Stimulated activated CD8-positive, alpha-beta memory T cell treated with anti-CD3 and anti-CD28 coated beads, Interleukin-2, amount 100 ng/mL, for 1 hour (primary cell): ENCODE results near the gene RNF224.

Experiments used
- DNase-seq, 2 donors: peaks; one replicate each; pipeline ENCODE4 v3.0.0-alpha.2; 2020; ENCODE audit warnings: low read depth in 2 of 2

Gene RNF224

DNA sequence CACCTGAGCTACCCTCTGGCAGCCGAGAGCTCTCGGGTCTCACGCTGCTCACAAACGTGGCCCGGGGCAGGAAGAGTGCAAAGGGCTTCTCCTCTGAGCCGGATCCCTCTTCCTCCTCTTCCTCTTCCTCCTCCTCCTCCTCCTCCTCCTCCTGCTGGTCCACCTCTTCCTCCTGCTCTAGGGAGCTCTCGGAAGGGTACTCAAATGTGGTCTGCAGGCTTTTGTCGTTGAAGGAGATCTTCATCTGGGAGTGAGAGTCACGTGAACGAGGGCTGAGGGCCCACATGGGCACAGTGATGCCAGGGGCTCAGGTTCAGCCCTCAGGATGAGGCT lies 34.9 kb upstream of the RNF224 start:
- no peak for DNase-seq

DNA sequence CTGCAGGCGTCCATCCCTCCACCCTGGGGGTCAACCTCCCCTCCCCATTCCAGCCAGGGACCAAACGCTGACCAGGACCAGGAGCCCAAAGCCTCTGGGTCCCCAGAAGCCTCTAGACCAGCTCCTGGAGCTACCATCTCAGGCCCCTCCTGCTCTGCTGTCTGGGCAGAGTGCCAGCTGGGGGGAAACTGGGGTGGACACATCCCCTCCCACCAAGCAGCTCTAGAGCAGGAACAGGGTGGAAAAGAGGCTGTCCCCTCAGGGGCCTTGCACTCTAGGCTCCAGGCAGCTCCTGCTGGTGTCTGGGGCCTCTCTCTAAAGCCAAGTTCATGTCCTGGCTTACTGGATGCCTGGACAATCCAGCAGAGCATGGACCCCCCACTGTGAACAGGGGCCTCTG lies 34.4 kb upstream of the RNF224 start:
- DNase-seq, result no peak

DNA sequence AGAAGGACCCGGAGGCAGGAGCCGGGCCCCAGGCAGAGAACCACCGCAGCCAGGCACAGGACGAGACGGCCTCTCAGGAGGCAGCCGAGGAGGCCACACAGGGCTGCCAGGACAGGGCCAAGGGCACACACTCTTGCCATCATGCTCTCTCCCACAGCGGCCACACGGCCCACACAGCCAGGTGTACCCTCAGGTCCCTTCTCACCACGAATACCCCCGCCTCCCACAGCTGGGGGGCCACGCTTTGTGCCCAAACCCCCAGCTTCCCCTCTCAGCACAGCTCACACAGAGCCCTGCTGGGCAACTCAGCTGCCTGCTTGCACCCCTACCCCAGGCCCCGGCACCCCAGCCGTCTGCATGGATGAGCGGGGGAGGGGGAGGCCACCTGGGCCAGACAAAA lies 33.5 kb upstream of the RNF224 start:
- DNase-seq, result no peak

DNA sequence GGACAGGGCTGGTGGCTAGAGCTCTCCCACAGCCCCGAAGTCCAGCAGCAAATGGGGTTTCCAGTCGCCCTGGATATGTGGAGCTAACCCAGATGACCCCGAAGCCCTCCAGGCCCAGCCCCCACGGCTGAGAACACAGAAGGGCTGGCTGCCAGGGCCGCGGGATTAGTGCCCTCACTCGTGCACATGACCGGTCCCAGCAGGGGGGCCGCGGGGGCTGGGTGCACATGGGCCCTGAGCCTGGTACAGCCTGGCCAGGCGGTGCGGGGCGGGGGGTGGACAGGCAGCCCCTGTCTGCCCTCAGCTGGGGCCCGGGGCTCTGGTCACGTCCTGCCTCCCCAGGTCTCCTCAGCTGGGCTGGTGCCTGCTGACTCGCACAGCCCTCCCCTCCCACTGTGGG lies 32.9 kb upstream of the RNF224 start:
- no peak for DNase-seq

DNA sequence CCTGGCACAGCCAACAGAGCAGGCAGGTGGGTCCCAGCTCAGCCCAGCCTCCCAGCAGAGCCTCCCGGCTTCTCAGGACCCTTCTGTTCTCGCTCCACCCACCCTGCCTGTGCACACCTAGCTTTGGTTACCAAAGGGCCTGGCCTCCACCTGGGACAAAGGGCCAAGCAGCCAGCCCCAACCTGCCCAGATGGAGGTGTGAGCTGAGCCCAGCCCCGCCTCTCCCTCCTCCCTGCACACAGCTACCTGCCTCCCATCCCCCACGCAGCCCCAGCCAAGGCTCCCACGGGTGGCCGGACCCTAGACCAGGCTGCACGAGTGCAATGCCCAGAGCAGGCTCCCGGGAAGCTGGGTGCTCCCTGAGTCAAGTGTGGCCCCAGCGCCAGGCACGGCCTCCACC lies 32.4 kb upstream of the RNF224 start:
- DNase-seq, result no peak

DNA sequence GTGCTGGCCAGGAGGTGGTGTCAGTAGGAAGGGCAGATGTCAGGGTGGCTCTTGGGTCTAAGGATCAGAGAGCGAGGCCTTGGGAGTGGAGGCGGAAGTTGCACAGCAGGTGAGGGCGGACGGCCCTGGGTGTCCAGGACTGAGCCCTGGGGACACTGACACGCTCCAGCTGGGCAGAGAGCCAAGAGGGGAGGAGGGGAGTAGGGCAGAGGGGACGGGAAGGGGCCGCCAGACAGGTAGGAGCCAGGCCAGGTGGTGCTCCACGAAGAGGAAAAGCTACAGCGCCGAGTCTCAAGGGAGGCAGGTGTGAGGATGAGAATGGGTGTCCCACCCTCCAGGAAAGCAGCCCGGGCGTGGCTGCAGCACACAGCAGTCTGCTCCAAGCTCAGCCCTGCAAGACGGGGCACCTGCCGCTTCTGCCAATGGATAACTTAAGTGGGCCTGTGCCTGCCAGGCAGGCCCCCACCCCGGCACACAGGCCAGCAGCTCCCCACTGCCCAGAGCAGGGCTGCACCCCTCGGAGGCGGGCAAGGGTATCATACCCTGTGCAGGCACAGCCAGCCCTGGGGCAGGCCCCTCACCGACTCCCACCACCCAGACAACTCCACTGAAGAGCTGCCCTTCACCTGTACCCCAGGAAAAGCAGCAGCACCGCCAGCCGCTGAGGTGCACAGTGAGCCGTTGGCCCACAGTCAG lies 31.6 kb upstream of the RNF224 start:
- DNase-seq, result no peak

DNA sequence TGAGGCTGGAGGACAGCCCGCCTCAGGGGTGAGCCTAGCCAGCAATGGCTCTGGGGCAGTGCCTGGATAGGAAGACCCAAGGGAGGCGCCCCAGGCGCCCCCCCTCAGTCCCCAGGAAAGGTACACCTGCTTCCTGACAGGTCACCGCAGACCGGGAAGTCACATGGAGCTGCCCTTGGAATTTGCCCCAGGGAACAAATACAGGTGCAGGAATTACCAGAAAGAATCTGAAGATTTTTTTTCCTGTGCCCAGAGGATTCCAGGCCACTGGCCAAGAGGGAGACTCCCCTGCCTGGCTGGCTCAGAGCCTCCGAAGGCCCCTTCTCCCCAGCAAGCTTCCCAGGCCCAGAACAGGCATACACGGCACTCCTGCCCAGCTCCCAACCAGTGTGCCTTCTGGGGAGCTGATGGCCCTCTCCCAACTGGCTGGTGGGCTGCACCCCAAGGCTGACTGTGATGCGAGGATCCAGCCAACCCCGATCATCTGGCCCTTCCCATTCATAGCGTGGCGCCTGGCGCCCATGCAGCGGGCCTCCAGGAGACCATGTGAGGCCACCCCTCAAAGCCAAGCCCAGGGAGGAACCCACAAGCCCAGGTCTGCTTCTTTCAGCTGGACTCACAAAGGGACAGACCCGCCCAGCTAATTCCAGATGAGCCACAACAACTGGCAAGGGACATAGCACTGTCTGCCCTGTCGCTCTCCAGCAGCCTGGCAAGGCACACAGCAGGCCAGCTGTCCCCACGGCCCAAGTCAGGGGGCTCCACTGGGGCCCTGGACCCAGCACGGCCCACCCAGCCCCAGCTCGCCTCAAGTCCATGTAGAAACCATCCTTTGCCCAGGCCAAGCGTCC lies 29.0 kb upstream of the RNF224 start:
- no peak for DNase-seq

DNA sequence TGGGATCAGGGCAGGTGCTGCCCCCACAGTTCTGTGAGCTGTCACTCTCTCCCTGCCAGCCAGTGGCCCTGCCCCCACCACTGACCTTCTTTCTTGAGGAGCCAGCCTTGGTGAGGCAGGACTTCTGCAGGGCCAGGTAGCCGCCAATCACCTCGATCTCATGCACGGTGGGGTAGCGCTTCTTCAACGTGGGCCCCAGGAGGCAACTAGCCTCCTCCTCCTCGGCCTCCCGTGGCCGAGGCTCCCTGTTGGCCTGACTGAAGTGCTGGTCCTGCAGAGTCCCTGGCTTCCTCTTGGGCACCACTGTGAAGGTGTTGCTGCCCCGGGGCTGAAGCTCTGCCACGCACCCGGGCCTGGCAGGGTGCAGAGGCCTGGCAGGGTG lies 28.4 kb upstream of the RNF224 start:
- DNase-seq, result no peak

DNA sequence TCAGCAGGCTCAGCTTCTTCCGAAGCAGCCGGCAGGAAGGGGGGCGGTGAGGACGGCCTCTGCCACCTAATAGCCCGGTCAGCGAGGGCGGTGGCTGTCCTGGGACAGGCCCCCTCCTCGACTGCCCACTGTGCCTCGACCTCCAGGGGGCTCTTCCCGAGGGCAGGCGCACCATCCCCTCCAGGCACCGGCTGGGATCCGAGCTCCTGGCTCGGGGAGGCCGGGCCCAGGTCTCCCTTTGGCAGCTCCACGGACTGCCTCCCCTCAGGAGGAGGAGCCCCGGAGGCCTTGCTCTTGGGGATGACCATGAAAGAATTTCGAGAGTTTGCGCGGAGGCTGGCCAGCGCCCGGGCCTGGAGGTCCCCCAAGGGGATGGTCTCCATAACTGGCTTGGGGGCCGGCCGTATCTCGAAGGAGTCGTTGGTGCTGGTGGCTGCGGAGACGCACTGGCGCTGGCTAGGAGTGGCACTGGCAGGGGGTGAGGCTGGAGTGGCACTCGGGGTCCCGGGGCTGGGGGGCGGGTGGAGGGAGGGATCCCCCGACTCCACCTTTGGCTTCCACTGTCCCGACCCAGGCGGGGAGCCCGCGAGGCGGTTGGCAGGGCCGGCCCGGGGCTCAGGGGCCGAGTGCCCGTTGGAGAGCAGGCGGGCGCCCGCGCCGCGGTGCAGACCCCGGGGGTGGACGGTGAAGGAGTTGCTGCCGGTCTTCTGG lies 27.7 kb upstream of the RNF224 start:
- no peak for DNase-seq

DNA sequence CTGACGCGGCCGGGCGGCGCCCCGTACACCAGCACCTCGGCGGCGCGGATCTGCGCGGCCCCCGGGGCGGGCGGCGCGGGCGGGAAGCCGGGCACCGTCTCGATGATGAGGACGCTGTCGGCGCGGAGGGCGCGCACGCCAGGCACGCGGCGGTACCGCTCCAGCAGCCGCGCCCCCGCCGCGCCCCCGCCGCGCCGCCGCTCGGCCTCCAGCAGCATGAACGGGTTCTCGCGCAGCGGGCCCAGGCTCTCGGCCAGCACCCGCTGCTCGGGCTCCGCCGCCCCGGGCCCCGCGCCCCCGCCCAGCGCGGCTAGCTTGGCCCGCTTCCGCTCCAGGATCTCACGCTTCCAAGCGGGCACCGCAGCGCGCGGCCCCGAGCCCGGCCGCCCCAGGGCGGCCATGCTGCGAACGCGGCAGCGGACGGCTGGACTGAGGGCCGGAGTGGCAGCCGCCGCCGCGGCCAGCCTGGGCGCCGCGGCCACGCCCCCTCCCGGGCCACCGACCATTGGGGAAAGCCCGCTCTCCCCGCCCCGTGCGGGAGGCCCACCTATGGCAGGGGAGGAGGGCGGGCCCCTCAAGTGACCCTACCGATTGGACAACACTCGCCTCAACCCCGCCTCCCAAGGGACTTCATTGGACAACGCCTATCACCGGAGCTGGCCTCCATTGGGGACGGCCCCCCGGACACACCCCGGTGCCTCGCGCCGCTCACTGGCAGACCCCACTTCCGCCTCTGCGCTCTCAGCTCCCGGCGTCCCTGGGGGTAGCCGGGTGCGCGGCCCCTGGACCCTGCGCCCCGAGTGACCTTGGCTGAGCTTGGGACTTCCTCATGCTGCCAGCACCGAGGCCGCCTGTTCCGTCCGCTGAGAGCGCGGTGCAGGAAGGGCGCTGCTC lies 26.7 kb upstream of the RNF224 start, which contains the start of gene TPRN:
TPRN (minus strand) TSS at position 431 of the 894 bp plus-strand sequence; CDS start at position 401, 30 bp downstream.
- peak; percentile 95 to 98 for DNase-seq

DNA sequence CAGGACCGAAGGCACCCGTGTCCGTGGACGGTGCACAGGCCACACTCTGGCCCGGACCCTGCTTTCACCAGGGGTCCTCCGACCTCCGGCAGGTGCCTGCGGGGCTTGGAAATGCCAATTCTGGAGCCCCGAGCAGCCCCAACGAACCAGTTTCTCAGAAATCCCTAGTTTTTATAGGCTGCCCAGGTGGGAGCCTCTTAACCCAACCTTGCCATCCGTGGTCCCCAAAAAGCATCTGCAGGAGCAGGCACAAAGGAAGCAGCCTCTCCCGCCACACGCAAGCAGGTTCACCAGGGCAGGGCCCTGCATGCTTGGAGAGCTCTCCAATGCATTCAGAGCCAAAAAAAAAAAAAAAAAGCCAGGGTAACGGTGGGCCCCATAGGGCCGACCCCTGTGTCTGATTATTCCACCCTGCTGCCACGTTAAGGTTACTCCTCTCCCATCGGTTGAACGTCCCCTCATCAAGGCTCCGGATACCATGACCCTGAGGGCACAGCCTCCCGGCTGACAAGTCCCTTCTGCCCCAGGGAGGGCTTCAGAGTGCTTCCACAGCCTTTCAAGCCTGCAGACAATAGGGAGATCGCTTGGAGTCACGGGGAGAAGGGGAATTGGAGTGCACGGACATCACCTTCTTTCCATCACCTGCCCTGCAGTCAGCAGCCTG lies 26.0 kb upstream of the RNF224 start:
- no peak for DNase-seq

DNA sequence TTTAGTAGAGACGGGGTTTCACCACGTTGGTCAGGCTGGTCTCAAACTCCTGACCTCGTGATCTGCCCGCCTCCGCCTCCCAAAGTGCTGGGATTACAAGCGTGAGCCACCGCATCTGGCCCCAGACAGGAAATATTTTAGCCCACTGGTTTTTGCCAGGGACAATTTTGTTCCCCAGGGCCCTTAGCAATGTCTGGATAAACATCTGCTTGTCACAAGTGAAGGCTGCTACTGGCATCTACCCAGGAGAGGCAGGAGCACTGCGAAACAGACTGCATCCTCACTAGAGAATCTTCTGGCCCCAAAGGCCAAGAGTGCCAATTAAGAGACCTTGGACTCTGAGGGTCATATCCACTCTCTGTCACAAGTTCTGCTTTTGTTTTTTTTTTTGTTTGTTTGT lies 24.3 kb upstream of the RNF224 start:
- DNase-seq, result no peak

DNA sequence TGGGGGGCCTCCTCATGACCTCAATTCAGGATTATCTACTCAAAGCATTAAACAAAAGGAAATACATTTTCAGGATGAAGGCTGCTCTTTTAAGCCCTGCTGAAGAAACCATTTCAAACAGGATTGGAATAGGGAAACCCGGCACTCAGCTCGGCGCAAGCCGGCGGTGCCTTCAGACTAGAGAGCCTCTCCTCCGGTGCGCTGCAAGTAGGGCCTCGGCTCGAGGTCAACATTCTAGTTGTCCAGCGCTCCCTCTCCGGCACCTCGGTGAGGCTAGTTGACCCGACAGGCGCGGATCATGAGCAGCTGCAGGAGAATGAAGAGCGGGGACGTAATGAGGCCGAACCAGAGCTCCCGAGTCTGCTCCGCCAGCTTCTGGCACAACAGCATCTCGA lies 22.6 kb upstream of the RNF224 start:
- no peak for DNase-seq

DNA sequence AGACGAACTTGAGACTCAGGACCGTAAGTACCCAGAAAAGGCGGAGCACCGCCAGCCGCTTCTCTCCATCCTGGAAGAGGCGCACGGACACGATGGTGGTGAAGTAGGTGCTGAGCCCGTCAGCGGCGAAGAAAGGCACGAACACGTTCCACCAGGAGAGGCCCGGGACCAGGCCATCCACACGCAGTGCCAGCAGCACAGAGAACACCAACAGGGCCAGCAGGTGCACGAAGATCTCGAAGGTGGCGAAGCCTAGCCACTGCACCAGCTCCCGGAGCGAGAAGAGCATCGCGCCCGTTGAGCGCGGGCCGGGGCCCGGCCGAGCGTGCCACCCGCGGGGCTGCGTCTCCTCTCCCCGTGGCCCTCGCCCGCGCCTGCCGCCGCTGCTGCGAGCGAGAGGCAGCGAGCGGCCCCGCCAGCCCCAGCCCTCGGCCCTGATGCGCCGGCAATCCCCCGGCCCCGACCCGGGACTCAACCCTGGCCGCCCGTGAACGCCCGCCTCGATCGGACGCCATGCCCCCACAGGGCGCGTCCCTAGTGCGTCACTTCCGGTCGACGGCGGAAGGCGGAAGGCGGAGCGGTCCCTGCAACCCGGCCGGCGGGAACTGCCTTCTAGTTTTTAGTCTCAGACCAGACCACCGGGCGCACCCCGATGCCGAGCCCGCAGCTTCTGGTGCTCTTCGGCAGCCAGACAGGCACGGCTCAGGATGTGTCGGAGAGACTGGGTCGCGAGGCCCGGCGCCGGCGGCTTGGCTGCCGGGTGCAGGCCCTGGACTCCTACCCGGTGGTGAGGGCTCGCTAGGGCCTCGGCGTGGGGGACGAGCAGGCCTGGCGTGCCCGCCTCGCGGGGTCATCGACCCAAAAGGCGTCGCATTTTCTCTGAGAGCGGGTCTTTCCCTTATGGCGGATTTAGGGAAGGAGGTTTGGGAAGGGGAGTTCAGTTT lies 21.9 kb upstream of the RNF224 start, which contains the start of the genes NDOR1 and TMEM203:
NDOR1 (plus strand) TSS at position 575 of the 944 bp plus-strand sequence; CDS start at position 653, 78 bp downstream.
TMEM203 (minus strand) TSS at position 523 of the 944 bp plus-strand sequence; CDS start at position 289, 234 bp downstream.
- DNase-seq, result peak; percentile 87 to 89

DNA sequence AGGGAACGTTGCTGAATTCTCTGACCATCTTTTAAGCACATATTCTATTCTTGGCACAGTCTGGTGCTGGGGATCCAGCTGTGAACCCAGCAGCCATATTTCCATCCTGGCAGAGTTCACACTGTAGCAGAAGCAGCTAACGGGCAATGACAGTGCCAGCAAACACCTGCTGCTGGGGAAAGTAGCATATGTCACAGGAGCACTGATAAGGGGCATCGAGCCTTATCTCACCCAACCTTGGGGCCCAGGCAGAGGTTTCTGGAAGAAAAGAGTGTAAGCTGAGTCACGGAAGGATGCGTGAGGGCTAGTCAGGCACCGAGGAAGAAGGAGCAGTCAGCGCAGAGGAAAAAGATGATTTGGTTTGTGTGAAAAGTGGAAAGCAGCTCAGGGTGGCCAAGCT lies 20.7 kb upstream of the RNF224 start:
- DNase-seq, result no peak

DNA sequence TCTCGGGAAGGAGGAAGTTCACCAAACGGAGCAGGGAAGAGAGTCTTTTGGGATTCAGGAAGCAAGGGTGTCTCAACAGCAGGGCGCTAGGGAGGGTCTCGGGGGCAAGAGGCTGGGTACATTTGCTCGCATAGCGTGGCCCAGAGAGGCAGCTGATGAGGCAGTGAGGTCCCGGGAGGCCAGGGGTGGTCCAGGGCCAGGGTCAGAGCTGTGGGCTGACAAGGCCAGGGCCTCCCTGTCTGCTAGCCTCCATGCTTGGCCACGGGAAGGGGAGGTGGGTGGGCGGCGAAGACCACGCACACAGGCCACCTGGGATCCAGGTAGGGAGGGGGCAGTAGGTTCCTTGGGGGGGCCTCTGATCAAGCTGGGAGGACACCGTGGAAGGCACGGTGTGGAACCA lies 15.8 kb upstream of the RNF224 start:
- no peak for DNase-seq

DNA sequence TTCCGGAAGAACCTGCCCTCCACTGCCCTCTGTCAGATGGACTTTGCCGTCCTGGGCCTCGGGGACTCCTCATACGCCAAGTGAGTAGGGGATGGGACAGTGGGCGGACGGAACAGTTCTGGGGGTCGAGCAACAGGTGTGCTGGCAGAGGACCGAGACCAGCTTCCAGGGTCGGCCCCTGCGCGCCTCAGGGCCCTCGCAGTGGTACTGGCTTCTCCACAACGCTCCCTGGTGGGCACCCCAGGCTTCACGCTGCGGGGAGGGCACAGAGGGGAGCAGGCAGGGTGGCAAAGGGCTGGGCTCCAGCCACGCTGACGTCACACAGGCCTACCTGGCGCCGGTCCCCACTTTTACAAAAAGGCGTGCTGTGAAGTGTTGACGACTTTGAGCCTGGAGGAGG lies 14.8 kb upstream of the RNF224 start:
- DNase-seq, result no peak

DNA sequence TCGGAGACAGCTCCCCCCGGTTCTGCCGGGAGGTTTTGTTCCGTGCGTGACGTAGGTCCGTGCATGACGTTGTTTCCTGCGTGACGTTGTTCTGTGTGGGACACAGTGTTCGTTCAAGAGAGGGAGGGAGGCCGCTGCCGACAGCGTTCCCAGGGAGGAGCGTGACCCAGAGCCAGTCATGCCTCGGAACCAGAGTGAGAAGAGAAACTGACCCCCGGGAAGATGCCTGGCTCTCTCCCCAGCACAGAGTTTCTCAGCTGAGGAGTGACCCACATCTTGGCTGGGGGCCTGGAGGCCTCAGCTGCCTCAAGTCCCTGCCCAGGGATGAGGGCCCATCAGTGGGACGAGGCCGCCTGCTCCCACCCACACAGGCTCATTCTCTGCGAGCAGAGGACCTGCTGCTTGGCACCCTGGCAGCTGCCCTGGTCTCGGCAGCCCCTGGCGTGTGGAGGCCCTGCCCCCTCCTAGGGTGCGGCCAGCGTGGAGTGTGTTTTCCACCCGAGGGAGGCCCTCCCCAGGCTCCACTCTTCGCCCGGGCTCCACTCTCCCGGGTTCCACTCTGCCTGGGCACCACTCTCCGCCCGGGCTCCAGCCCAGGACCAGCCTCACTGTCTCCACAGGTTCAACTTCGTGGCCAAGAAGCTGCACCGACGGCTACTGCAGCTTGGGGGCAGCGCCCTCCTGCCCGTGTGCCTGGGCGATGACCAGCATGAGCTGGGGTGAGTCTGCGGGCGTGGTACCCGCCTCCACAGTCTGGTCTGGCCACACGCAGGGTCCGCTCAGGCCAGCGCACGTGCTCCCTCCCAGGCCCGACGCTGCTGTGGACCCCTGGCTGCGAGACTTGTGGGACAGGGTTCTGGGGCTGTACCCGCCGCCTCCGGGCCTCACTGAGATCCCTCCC lies 13.9 kb upstream of the RNF224 start:
- no peak for DNase-seq

DNA sequence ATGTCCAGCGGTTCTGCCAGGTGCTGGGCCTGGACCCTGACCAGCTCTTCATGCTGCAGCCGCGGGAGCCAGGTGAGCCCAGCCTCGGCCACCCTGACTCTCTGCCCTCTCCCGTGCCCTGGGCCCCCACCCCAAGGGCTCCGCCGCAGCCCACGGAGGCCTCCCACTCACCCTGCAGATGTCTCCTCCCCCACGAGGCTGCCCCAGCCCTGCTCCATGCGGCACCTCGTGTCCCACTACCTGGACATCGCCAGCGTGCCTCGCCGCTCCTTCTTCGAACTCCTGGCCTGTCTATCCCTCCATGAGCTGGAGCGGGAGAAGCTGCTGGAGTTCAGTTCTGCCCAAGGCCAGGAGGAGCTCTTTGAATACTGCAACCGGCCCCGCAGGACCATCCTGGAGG lies 12.7 kb upstream of the RNF224 start:
- no peak for DNase-seq
